HL-60 (cell line): ENCODE results near the gene USP30.

ENCODE experiments used
- CTCF ChIP-seq: IDR thresholded peaks from one replicate; pipeline ENCODE4 v1.5.1; 2011; ENCODE audit warnings: low read length, control low read depth, inconsistent platforms; ENCODE audit not compliant: insufficient read depth
- POLR2AphosphoS5 ChIP-seq: IDR thresholded peaks from 2 replicates; pipeline ENCODE4 v1.6.1; 2012; ENCODE audit warnings: low read depth
- REST ChIP-seq: IDR thresholded peaks from 2 replicates; pipeline ENCODE4 v1.6.1; 2012; ENCODE audit warnings: low read depth; ENCODE audit not compliant: insufficient replicate concordance
- SPI1 ChIP-seq: IDR thresholded peaks from 2 replicates; pipeline ENCODE4 v1.6.1; 2012; ENCODE audit warnings: low read depth, mild to moderate bottlenecking, borderline replicate concordance

- no peak for TF ChIP-seq POLR2AphosphoS5
- no peak for TF ChIP-seq CTCF
- TF ChIP-seq REST: no peak
- no peak for TF ChIP-seq SPI1
Measured at GRCh38 chr12:109053382-109054123, 1.2 kb downstream of the USP30 start.
